ENCODE measurements around the gene KNCN.
A peak's percentile ranks its signal among the peaks of the same experiment; 100 is the strongest.

Gene KNCN

GRCh38 chr1:46554597-46555381 is 3.3 kb upstream of the KNCN start:
- Mint-ChIP-seq H3K27ac (no peak overlapping the region), H3K9me3 (no peaks in the 10 kb centered on the region), H3K4me1 (ENCODE audit: low read depth) (peaks cover 3% of the 10 kb centered on the region), H3K4me3 (no peak overlapping the region), H3K36me3 (ENCODE audit: low read depth) (peaks cover 9% of the 10 kb centered on the region), H3K27me3 (no peaks in the 10 kb centered on the region)

GRCh38 chr1:46554236-46554596 is 2.8 kb upstream of the KNCN start:
- Mint-ChIP-seq H3K27me3 (no peaks in the 10 kb centered on the region), H3K27ac (no peak overlapping the region), H3K4me3 (no peak overlapping the region), H3K9me3 (no peaks in the 10 kb centered on the region), H3K36me3 (ENCODE audit: low read depth) (peaks cover 9% of the 10 kb centered on the region), H3K4me1 (ENCODE audit: low read depth) (peaks cover 8% of the 10 kb centered on the region)

DNA sequence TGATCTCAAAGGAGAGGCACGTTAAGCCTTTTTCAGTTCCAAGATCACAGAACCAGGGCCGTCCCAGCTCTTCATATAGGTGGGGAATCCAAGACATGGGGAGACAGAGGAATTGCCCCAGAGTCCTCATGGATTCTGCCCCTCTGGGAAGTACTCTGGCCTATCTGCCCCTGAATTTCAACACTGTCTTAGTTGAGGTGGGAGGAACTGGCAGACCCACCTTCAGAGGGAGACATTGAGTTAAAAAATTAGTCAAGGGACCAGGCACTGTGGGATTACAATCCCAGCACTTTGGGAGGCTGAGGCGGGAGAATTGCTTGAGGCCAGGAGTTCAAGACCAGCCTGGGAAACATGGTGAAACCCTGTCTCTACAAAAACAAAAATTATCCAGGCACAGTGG is 2.1 kb upstream of the KNCN start:
- Mint-ChIP-seq H3K36me3 (ENCODE audit: low read depth) (peaks cover 9% of the 10 kb centered on the region), H3K27me3 (no peaks in the 10 kb centered on the region), H3K4me1 (ENCODE audit: low read depth) (peaks cover 10% of the 10 kb centered on the region), H3K27ac (no peak overlapping the region), H3K4me3 (no peak overlapping the region), H3K9me3 (no peaks in the 10 kb centered on the region)

GRCh38 chr1:46552357-46553237 is 1.1 kb upstream of the KNCN start:
- no peak overlapping the region for H3K27ac Mint-ChIP-seq
- H3K9me3 Mint-ChIP-seq = no peaks in the 10 kb centered on the region
- peaks cover 3% of the 10 kb centered on the region for H3K27me3 Mint-ChIP-seq
- H3K36me3 Mint-ChIP-seq (ENCODE audit: low read depth) = peaks cover 4% of the 10 kb centered on the region
- peaks cover 10% of the 10 kb centered on the region for H3K4me1 Mint-ChIP-seq (ENCODE audit: low read depth)
- no peak overlapping the region for H3K4me3 Mint-ChIP-seq

GRCh38 chr1:46550751-46551231 is 656 bp downstream of the KNCN start:
- peaks cover 14% of the 10 kb centered on the region for H3K27me3 Mint-ChIP-seq
- H3K4me3 Mint-ChIP-seq = no peak overlapping the region
- no peaks in the 10 kb centered on the region for H3K9me3 Mint-ChIP-seq
- H3K36me3 Mint-ChIP-seq (ENCODE audit: low read depth) = no peaks in the 10 kb centered on the region
- H3K4me1 Mint-ChIP-seq (ENCODE audit: low read depth) = peaks cover 10% of the 10 kb centered on the region
- H3K27ac Mint-ChIP-seq = no peak overlapping the region

- Mint-ChIP-seq H3K36me3 (ENCODE audit: low read depth) (no peaks in the 10 kb centered on the region), H3K27ac (peak overlapping the region; percentile 42), H3K27me3 (peaks cover 22% of the 10 kb centered on the region), H3K4me1 (ENCODE audit: low read depth) (peaks cover 10% of the 10 kb centered on the region), H3K9me3 (no peaks in the 10 kb centered on the region), H3K4me3 (no peak overlapping the region)
Measured at GRCh38 chr1:46549697-46550681, 1.5 kb downstream of the KNCN start.

DNA sequence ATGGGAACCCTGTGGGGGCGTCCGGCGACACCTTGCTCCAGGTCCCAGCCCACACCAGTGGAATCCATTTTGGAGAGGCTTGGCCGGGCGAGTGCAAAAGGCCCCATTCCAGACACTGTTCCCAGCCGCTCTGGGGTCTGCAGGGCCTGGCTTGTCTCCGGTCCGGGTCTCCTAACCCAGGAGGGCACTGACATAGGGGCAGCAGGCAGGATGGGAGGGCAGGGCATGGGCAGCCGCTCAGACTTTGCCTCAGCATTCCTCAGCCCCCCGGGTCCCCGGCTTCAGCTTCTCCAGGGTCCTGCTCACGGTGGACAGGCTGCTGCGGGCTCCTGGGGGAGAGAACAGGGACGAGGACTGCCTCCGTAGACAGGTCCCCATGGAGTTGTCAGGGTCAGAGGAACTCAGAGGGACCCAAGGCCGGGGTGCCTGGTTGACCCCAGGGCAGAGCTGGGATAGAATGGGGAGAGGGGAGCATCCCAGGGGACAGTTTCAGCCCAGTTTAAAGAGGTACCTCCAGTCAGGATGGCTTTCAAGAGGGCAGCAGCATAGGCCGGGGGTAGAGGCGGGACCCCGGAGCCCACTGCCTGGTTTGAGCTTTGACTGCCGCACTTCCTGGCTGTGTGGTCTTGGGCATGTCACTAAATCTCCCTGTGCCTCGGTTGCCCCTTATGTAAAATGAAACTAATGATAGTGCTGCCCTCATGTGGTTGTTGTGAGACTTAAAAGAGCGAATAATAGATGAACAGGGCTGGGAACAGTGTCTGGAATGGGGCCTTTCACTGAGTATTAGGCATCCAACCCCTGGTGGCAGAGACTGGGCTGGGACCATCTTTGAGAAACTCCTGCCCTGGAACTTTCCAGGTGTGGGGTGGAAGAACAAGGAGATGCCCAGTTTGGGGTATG is 3.7 kb downstream of the KNCN start:
- Mint-ChIP-seq H3K27ac (no peak overlapping the region), H3K27me3 (peaks cover 41% of the 10 kb centered on the region), H3K36me3 (ENCODE audit: low read depth) (no peaks in the 10 kb centered on the region), H3K4me1 (ENCODE audit: low read depth) (peaks cover 10% of the 10 kb centered on the region), H3K9me3 (no peaks in the 10 kb centered on the region), H3K4me3 (no peak overlapping the region)

DNA sequence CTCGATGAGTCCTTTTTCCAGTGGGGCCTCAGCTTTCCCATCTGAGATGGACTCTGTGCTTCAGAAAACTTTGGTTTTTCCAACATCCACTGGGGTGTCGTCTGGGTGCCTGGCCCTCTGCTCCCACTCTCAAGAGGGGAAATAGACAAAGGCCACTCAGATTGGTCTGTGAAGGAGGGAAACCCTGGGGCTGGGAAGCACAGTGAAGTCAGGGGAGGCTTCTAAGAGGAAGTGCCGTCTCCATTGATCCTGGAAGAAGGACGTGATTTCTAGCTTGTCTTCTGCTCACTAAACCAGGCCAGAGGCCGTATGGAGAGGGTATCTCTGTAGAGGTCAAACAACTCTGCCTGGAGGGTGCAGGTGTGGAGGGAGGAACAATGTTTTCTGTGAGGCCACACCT is 5.2 kb downstream of the KNCN start:
- Mint-ChIP-seq H3K27ac (no peak overlapping the region), H3K36me3 (ENCODE audit: low read depth) (no peaks in the 10 kb centered on the region), H3K27me3 (peaks cover 50% of the 10 kb centered on the region), H3K9me3 (no peaks in the 10 kb centered on the region), H3K4me3 (no peak overlapping the region), H3K4me1 (ENCODE audit: low read depth) (peaks cover 10% of the 10 kb centered on the region)

DNA sequence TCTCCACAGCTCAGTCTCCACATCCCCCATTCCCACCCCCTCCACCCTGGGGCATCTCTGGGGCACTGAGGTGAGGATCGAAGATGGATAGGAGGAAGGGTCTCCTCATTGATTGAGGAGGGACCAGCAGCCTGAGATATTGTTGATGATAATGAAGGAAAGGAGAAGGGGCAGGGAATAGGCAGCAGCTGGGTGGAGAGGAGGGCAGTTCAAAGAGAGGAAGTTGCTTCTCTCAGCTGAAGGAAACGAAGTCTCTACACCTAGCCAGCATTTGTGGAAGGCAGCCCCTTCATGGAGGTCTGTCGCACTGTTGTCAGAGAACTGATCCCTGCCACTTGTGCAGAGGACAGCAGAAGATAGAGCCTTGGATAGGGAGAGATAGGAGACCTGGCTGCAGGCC is 5.7 kb downstream of the KNCN start:
- peaks cover 10% of the 10 kb centered on the region for H3K4me1 Mint-ChIP-seq (ENCODE audit: low read depth)

DNA sequence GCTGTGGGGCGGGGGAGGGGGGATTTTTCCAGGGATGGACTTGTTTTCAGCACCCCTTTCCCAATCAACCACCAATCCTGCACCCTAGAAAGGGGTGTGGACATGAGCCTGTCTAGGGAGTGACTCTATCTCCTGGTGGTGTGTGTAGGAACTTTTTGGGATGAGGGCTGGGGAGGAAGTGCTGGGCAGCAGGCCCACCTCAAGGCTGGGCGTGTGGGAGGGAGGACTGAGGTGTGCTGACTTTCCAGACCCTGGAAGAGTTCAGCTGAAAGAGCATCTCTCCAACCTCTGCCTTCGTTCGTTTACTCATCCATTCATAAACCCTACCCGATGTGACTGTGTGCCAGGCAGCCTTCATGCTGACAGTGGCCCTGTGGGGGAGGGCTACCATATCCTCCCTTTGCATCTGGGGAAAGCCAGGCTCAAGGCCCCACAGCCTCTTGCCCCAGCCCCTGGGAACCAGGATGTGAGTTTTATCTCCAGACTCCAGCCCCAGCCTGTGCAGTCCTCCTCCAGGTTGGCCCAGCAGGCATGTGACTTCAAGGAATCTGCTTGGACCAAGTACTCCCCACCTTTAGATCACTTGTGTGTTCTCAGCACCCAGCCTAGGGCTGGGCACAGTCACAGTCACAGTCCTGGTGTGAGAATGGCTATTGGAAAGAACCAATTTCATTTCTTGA is 6.7 kb downstream of the KNCN start:
- no peaks in the 10 kb centered on the region for H3K9me3 Mint-ChIP-seq
- no peaks in the 10 kb centered on the region for H3K36me3 Mint-ChIP-seq (ENCODE audit: low read depth)
- no peak overlapping the region for H3K27ac Mint-ChIP-seq
- H3K4me1 Mint-ChIP-seq (ENCODE audit: low read depth) = peaks cover 6% of the 10 kb centered on the region
- H3K27me3 Mint-ChIP-seq = peaks cover 50% of the 10 kb centered on the region
- no peak overlapping the region for H3K4me3 Mint-ChIP-seq

More for the DNA sequence above, 5.7 kb downstream of the KNCN start:
- Mint-ChIP-seq H3K4me3 (no peak overlapping the region), H3K9me3 (no peaks in the 10 kb centered on the region), H3K27ac (no peak overlapping the region), H3K27me3 (peaks cover 50% of the 10 kb centered on the region), H3K36me3 (ENCODE audit: low read depth) (no peaks in the 10 kb centered on the region)

DNA sequence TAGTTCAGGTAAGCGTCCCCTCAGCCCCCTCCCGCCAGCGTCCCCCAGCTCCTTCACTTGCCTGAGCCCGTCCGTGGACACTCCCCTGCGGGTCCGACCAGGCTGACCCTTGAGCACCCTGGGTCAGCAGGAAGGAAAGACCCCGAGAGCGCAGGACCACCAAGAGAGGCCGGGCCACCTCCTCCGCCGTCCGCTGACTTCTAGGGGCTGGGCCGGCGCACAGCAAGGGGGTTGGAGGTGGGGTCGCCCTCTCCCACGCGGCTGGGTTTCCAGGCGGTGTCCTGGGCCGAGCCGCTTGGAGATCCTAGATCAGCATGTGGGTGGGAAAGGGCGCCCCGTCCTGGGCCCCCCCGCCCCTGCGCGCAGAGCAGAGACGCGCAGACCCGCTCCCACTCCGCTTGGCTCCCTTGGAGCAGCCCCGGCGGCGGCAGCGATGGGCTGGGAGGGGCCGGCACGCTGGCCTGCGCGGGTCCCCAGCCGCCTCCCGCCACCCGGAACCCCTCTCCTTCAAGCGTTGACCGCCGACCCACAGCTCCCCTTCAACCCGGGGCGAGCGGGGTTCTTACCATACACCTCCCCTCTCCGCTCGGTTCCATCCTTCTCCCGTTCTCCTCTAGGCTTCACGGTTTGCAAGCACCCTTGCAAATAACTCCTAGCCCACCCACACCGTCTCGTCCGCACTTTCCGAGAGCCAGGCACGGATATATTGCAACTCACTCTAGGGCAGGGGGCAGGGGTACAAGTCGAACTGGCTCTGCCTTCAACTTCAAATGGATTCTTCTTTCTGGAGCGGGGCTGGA is 7.5 kb downstream of the KNCN start:
- no peaks in the 10 kb centered on the region for H3K9me3 Mint-ChIP-seq
- no peak overlapping the region for H3K4me3 Mint-ChIP-seq
- H3K4me1 Mint-ChIP-seq (ENCODE audit: low read depth) = no peaks in the 10 kb centered on the region
- no peak overlapping the region for H3K27ac Mint-ChIP-seq
- peaks cover 50% of the 10 kb centered on the region for H3K27me3 Mint-ChIP-seq
- no peaks in the 10 kb centered on the region for H3K36me3 Mint-ChIP-seq (ENCODE audit: low read depth)

DNA sequence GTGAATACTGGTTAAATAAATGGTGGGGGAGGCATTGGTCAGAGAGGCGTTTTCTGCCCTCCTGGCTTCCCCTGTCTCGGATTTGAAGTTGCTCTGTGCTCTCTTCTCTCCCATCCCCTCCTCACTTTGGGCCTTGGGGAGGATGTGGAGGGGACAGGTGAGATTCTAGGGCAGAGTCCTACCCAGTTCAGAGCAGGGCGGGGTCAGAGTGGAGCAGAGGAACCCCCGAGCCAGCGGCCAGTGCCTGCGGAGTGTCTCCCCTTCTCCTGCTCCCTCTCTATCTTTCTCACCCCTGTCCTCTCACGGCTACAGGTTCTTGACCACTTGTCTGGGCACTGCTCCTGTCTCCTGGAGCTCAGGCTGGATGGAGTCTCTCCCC is 8.1 kb downstream of the KNCN start:
- Mint-ChIP-seq H3K27ac (no peak overlapping the region), H3K9me3 (no peaks in the 10 kb centered on the region), H3K27me3 (peaks cover 50% of the 10 kb centered on the region), H3K36me3 (ENCODE audit: low read depth) (no peaks in the 10 kb centered on the region), H3K4me1 (ENCODE audit: low read depth) (no peaks in the 10 kb centered on the region), H3K4me3 (no peak overlapping the region)

- H3K36me3 Mint-ChIP-seq (ENCODE audit: low read depth) = no peaks in the 10 kb centered on the region
- H3K27ac Mint-ChIP-seq = no peak overlapping the region
- peaks cover 42% of the 10 kb centered on the region for H3K27me3 Mint-ChIP-seq
- H3K4me3 Mint-ChIP-seq = no peak overlapping the region
- H3K9me3 Mint-ChIP-seq = no peaks in the 10 kb centered on the region
- H3K4me1 Mint-ChIP-seq (ENCODE audit: low read depth) = no peaks in the 10 kb centered on the region
Measured at GRCh38 chr1:46539972-46540371, 11.5 kb downstream of the KNCN start.

Measured in stimulated activated naive CD8-positive, alpha-beta T cell treated with anti-CD3 and anti-CD28 coated beads, Interleukin-15, Interleukin-2, amounts not matched to agents 100 ng/mL and 50 ng/mL, for 24 hours (primary cell).